Activated naive CD4-positive, alpha-beta T cell (primary cell): ENCODE data around the gene RIMBP3C.
"Not testable (repeated sequence)": the region's sequence is repeated elsewhere in the genome, so short reads cannot be mapped to it uniquely, and the experiment has no call there.

ENCODE experiments used
- DNase-seq, 4 experiments: peaks; one replicate each; lab custom pipeline; 2025; lab: John Stamatoyannopoulos, UW

Gene RIMBP3C

GRCh38 chr22:21551361-21551760 lies at the start of gene RIMBP3C:
TSS of gene RIMBP3C (minus strand) at chr22:21551461. CDS start at chr22:21550976, 485 bp downstream.
- not testable (repeated sequence) for DNase-seq

GRCh38 chr22:21599053-21599893 lies 48.0 kb upstream of the RIMBP3C start:
- no peak for DNase-seq

- DNase-seq: no peak
These were observed 47.0 kb upstream of the RIMBP3C start for GRCh38 chr22:21598302-21598701.

GRCh38 chr22:21596356-21597135 lies 45.3 kb upstream of the RIMBP3C start:
- DNase-seq: not testable (repeated sequence)

GRCh38 chr22:21594865-21595452 lies 43.7 kb upstream of the RIMBP3C start:
- no peak for DNase-seq

- no peak for DNase-seq
These were observed 42.4 kb upstream of the RIMBP3C start for GRCh38 chr22:21593406-21594232.

- no peak for DNase-seq
These were observed 41.2 kb upstream of the RIMBP3C start for GRCh38 chr22:21592422-21592821.

- no peak for DNase-seq
These were observed 40.4 kb upstream of the RIMBP3C start for GRCh38 chr22:21591695-21592094.

- DNase-seq: no peak
These were observed 39.8 kb upstream of the RIMBP3C start for GRCh38 chr22:21590809-21591641.

- no peak for DNase-seq
These were observed 38.1 kb upstream of the RIMBP3C start for GRCh38 chr22:21589396-21589795.

- DNase-seq: no peak
These were observed 36.7 kb upstream of the RIMBP3C start for GRCh38 chr22:21587803-21588611.

GRCh38 chr22:21585389-21585788 lies 34.1 kb upstream of the RIMBP3C start:
- DNase-seq: no peak

GRCh38 chr22:21582801-21583740 lies 31.8 kb upstream of the RIMBP3C start:
- no peak for DNase-seq

- DNase-seq: not testable (repeated sequence)
These were observed 29.9 kb upstream of the RIMBP3C start for GRCh38 chr22:21581009-21581713.

GRCh38 chr22:21580623-21581007 lies 29.4 kb upstream of the RIMBP3C start:
- DNase-seq: not testable (repeated sequence)

- no peak for DNase-seq
These were observed 28.2 kb upstream of the RIMBP3C start for GRCh38 chr22:21579474-21579851.

- no peak for DNase-seq
These were observed 22.7 kb upstream of the RIMBP3C start for GRCh38 chr22:21573750-21574494.
